GM19025 (cell line): ENCODE measurements around the gene KBTBD3.
"Not testable (repeated sequence)": the region's sequence is repeated elsewhere in the genome, so short reads cannot be mapped to it uniquely, and the experiment has no call there.

Experiments
- ATAC-seq: cut with Tn5 transposase; IDR thresholded peaks from one replicate; pipeline ENCODE4 v1.9.1; 2021; ENCODE audit warnings: mild to moderate bottlenecking, low read depth, moderate library complexity; ENCODE audit not compliant: unreplicated experiment

Gene KBTBD3

GRCh38 chr11:106012744-106013143 lies 64.4 kb downstream of the KBTBD3 start:
- no peak for ATAC-seq

DNA sequence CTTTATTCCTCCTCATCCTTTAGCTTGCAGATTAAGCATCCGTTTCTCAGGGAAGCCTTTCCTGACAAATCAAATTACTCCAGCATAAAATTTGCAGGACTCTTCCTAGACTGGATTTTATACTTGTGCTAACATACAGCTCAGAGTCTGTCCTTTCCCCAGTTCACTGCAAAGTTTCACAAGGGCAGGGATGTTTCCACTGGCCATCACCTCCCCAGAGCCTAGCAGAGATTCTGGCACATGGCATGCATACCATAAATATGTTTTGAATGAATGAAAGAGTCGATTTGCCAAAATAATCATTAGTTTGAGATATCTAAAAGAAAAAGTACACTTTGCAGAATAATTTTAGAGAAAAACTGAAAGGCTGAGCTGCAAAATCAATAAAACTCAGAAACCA lies 65.7 kb downstream of the KBTBD3 start:
- ATAC-seq = no peak

- not testable (repeated sequence) for ATAC-seq
Measured at GRCh38 chr11:106003094-106003493, 74.1 kb downstream of the KBTBD3 start.

- no peak for ATAC-seq
Measured at GRCh38 chr11:106001304-106002012, 75.7 kb downstream of the KBTBD3 start.
